IPS-11a (cell line): ENCODE measurements around the gene XPNPEP2.
"Not testable (repeated sequence)": the region's sequence is repeated elsewhere in the genome, so short reads cannot be mapped to it uniquely, and the experiment has no call there.

Experiments
- H3K4me3 ChIP-seq: one replicate; pipeline ENCODE4 v1.5.1; 2013; ENCODE audit warnings: low read depth, low read length, control low read depth

The XPNPEP2 gene

GRCh38 chrX:129719931-129720530 is 18.7 kb upstream of the XPNPEP2 start:
- no peak overlapping the region for H3K4me3 ChIP-seq

DNA sequence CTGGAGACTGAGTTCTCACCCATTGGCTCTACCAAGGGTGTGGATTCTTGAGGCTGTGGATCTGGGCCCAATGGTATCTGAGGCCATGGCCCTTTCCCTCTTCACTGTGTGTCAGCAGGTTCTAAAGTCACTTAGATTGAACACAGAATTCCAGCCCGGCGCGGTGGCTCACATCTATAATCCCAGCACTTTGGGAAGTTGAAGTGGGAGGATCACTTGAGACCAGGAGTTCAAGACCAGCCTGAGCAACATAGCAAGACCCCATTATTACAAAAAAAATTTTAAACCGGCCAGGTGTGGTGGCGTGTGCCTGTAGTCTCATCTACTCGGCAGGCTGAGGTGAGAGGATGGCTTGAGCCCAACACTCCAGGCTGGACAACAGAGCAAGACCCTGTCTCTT is 18.0 kb upstream of the XPNPEP2 start:
- H3K4me3 ChIP-seq: no peak overlapping the region

DNA sequence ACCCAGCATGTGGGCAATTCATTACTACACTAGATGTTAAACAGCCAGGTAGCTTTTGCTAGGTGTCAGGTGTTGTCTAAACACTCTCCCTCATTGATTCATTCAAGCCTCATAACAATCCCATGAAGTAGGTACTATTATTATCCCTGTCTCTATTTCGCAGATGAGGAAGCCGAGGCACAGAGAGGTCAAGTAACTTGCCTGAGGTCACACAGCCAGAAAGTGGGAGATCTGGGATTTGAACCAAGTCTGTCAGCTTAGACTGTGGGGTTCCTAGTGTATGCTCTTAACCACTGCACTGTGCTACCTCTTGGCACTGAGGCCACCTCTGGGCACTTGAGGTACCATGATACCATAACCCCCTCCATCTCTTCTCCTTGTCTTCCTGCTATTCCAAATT is 17.4 kb upstream of the XPNPEP2 start:
- no peak overlapping the region for H3K4me3 ChIP-seq

DNA sequence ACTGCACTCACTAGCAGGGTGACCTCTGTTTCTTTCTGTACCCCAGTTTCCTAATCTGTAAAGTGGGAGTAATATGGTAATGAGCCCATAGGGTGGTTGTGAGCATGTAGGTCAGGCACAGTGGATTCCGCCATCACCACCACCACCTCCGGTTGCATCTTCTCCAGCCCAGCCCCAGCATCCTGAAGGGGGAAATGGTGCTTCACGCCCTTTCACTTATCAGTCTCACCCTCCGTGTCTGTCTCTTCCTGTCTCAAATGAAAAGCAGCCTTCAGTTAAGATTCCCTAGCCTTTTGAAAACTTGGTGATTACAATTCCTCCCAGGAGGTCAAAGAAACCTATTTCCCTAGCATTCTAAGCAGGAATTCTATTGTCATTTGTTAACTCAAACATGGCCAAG is 16.9 kb upstream of the XPNPEP2 start:
- H3K4me3 ChIP-seq: no peak overlapping the region

GRCh38 chrX:129723511-129723910 is 15.3 kb upstream of the XPNPEP2 start:
- H3K4me3 ChIP-seq: no peak overlapping the region

- no peak overlapping the region for H3K4me3 ChIP-seq
These were observed 14.0 kb upstream of the XPNPEP2 start for GRCh38 chrX:129724754-129725153.

- no peak overlapping the region for H3K4me3 ChIP-seq
These were observed 12.3 kb upstream of the XPNPEP2 start for GRCh38 chrX:129726307-129727111.

- H3K4me3 ChIP-seq: no peak overlapping the region
These were observed 10.7 kb upstream of the XPNPEP2 start for GRCh38 chrX:129728061-129728460.

GRCh38 chrX:129731228-129731627 is 7.6 kb upstream of the XPNPEP2 start:
- no peak overlapping the region for H3K4me3 ChIP-seq

GRCh38 chrX:129732857-129733256 is 5.9 kb upstream of the XPNPEP2 start:
- H3K4me3 ChIP-seq: no peak overlapping the region

DNA sequence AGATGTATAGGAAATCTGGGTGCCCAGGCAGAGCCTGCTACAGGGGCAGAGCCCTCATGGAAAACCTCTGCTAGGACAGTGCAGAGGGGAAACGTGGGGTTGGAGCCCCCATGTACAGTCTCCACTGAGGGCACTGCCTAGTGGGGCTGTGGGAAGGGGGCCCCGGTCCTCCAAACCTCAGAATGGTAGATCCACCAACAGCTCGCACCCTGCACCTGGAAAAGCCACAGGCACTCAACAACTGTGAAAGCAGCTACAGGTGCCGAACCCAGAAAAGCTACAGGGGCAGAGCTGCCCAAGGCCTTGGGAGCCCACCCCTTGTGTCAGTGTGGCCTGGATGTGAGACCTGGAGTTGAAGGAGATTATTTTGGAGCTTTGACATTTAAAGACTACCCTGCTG is 5.4 kb upstream of the XPNPEP2 start:
- H3K4me3 ChIP-seq: no peak overlapping the region

DNA sequence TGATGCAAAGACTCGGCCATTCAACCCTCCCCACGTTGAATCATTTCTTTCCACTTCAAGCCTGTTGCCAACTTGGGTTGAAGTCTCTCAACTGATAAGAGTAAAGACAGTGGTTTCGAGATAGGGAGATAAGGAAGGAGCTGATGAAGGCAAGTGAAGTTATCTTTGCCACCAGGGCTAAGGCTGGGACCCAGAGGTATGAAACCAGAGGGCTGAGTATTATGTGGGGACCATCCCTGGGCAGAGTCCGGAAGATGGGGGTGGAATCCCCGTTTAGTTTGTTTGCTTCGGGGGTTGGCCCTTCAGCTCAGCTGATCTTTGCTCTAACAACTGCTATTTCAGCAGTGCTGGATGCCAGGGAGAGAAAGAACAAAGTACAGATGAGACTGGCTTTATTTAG is 2.3 kb upstream of the XPNPEP2 start:
- no peak overlapping the region for H3K4me3 ChIP-seq

- H3K4me3 ChIP-seq: no peak overlapping the region
These were observed 863 bp upstream of the XPNPEP2 start for GRCh38 chrX:129737916-129738315.

DNA sequence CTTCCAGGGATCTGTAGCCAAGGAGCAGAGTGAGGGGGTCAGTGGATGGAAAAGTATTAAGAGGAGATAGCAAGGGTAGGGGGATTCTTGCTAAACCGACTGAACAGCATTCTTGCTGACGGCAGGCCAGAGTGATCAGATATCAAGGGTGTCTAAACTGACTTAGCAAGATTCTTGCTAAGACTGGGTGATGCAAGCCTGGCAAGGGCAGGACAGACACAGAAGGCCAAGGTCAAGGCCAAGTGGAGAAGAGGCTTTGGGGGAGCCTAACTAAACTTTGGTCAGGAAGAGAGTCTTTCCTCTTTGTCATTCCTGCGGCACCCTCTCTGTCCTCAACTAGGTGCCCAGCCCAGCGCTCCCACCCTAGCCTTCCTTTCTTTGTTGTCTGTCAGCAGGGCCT is 799 bp downstream of the XPNPEP2 start:
- no peak overlapping the region for H3K4me3 ChIP-seq

GRCh38 chrX:129741880-129742758 is 3.3 kb downstream of the XPNPEP2 start:
- no peak overlapping the region for H3K4me3 ChIP-seq

DNA sequence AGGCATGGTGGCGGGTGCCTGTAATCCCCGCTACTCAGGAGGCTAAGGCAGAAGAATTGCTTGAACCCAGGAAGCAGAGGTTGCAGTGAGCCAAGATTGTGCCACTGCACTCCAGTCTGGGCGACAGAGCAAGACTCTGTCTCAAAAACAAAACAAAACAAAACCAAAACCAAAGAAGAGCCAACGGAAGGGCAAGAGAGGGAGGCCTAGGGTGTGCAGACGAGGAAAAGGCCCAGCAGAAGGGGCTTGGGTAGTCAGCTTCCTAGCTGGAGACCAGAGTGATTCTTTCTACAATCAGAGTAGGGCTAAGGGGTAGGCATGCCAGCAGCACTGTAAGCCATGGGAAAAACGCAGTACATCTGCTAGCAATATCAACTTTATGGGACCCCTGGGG is 4.0 kb downstream of the XPNPEP2 start:
- H3K4me3 ChIP-seq: not testable (repeated sequence)

- no peak overlapping the region for H3K4me3 ChIP-seq
These were observed 5.0 kb downstream of the XPNPEP2 start for GRCh38 chrX:129743821-129744220.

DNA sequence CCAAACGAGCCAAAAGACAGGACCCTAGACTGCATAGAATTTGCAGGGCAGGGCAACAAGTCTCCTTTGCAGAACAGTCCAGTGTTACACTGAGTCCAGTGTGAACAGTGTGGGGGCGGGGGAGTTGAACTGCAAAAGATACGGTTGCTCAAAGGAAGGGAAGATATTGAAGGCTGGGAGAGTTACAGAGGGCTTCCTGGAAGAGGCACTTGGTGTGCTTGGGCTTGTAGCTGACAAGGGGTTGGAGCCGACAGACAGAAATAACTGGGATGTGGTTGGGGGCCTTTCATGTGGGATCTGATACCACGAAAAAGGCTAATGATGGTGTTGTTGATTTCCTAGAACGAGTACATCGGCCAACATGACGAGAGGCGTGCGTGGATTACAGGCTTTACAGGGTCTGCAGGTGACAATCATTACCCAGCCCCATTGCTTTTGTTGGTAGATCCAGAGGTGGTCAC is 6.1 kb downstream of the XPNPEP2 start:
- no peak overlapping the region for H3K4me3 ChIP-seq

DNA sequence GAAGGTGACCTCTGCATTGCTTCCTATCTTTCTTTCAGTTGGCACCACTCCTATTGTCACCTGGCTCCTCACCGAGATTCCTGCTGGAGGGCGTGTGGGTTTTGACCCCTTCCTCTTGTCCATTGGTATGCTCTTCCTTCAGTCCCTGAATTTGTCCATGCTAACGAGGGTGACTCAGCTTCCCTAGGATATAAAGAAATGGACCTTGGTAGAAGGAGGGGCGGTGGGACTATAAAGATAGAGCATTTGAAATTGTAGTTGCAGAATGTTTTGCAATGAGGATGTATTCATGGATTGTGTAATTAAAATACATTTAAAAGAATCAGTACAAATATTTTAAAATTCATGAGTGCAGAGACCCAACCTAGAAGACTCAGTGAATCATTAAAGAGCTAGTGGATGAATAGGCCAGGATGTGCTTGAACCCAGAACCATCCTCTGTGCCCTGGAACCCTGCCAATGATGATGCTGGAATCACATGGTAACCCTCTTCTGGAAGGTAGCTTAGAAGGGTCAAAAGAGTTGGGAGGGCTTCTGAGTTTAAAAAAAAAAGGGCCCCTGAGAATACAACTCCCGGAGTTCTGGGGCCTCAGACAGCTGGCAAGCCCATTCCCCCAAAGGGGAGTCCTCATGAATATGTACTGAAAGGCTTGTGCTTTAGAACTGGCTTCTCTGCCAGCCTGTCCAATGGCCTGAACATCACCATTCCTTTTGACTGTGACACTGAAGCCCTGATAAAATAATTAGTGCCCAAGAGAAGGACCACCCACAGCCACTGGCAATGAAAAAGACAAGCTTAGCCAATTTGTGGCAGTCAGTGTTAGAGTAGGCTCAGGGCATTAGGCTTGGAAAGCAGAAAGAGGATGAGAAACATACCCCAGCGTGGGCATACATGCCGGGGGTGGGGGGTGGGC is 8.0 kb downstream of the XPNPEP2 start:
- no peak overlapping the region for H3K4me3 ChIP-seq

DNA sequence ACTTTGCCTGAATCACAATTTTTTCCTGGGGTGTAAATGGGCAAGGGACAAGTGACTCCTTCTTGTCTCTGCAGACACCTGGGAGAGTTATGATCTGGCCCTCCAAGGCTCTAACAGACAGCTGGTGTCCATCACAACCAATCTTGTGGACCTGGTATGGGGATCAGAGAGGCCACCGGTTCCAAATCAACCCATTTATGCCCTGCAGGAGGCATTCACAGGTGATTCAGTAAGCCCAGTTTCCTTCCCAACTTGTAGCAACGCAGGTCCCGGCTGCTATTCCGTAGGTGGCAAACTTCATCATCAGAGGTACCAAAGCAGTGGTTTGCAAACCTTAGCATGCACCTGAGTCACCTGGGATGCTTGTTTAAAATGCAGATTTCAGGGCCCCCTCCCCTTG is 8.8 kb downstream of the XPNPEP2 start:
- no peak overlapping the region for H3K4me3 ChIP-seq

DNA sequence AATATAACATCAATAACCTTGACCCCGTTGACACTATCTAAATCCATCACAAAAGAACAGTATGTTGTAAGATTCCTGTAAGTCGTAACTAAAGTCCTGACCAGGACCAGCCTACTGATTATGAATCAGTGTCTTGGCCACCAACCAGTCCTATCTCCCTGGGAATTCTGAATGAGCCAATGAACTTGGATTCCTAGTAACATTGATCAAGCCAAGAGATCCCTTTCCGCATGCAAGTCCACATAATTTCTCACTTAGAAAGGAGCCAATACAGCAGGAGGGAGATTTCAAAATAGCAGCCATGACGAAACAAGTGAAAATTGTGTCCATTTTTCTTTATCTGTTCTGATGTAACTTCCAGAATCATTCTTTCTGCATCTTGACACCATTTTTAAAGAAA is 9.5 kb downstream of the XPNPEP2 start:
- H3K4me3 ChIP-seq: no peak overlapping the region
